Smooth muscle cell (in vitro differentiated cells): ENCODE results near the gene WFIKKN1. TPM values are rescaled to one million over a fixed set of nuclear protein-coding genes. Genes with fewer than 3 reads are reported as not detected.

Experiments used
- DNase-seq: peaks from one replicate; lab custom pipeline; 2025; ENCODE audit not compliant: unreplicated experiment; lab: John Stamatoyannopoulos, UW
- H2AFZ ChIP-seq: fragments of 200-600 bp; sonication (generic); 2 replicates; pipeline ENCODE4 v1.6.0; 2016; ENCODE audit warnings: antibody characterized with exemption, low read depth, mild to moderate bottlenecking
- H3F3A ChIP-seq: fragments of 200-600 bp; sonication (generic); 2 replicates; pipeline ENCODE4 v1.6.0; 2017; ENCODE audit warnings: antibody characterized with exemption, low read depth
- H3K27ac ChIP-seq: fragments of 200-600 bp; sonication (generic); 2 replicates; pipeline ENCODE4 v1.5.1; 2016; ENCODE audit warnings: low read depth, mild to moderate bottlenecking
- H3K27me3 ChIP-seq: fragments of 200-600 bp; sonication (generic); 2 replicates; pipeline ENCODE4 v1.6.1; 2016; ENCODE audit warnings: low read depth, mild to moderate bottlenecking
- H3K36me3 ChIP-seq: fragments of 200-600 bp; sonication (generic); 2 replicates; pipeline ENCODE4 v1.5.1; 2016; ENCODE audit warnings: low read depth
- H3K4me1 ChIP-seq: fragments of 200-600 bp; sonication (generic); 2 replicates; pipeline ENCODE4 v1.5.1; 2016; ENCODE audit warnings: low read depth
- H3K4me2 ChIP-seq: fragments of 200-600 bp; sonication (generic); 2 replicates; pipeline ENCODE4 v1.6.0; 2016; ENCODE audit warnings: mild to moderate bottlenecking
- H3K4me3 ChIP-seq: fragments of 200-600 bp; sonication (generic); 2 replicates; pipeline ENCODE4 v1.5.1; 2016; ENCODE audit warnings: mild to moderate bottlenecking
- H3K79me2 ChIP-seq: fragments of 200-600 bp; sonication (generic); 2 replicates; pipeline ENCODE4 v1.6.0; 2016; ENCODE audit warnings: low read depth, mild to moderate bottlenecking
- H3K9ac ChIP-seq: fragments of 200-600 bp; sonication (generic); 2 replicates; pipeline ENCODE4 v1.6.0; 2016; ENCODE audit warnings: low read depth
- H3K9me3 ChIP-seq: fragments of 200-600 bp; sonication (generic); replicated peaks from 2 replicates; pipeline ENCODE4 v1.5.1; 2016; ENCODE audit warnings: low read depth
- H4K20me1 ChIP-seq: fragments of 200-600 bp; sonication (generic); 2 replicates; pipeline ENCODE4 v1.6.0; 2016; ENCODE audit warnings: low read depth
- WGBS: methylation state at CpG from one replicate; pipeline ENCODE4 v1.1.7; 2016; ENCODE audit warnings: low lambda C conversion rate; 5-methylcytosine and 5-hydroxymethylcytosine counted together
- polyA plus RNA-seq: library from polyadenylated mRNA; unstranded; fragments of >200 nt; fragmentation: Nextera tagmentation; extraction: Ambion mirVana; gene quantifications from 2 replicates; pipeline ENCODE4 v1.2.1, GENCODE V29; 2016
- total RNA-seq: library from RNA; depleted of rRNA; stranded (reverse); fragments of >200 nt; gene quantifications from 2 replicates; pipeline ENCODE4 v1.2.3, GENCODE V29; 2014
- TF ChIP-seq, protein P1 (sequence below): fragments of 200-600 bp; sonication (generic); IDR thresholded peaks from 2 replicates; pipeline ENCODE4 v1.5.1; 2017; ENCODE audit warnings: borderline replicate concordance, mild to moderate bottlenecking, antibody characterized with exemption; ENCODE audit not compliant: insufficient read depth, poor library complexity, severe bottlenecking

The WFIKKN1 gene
- total and polyA plus RNA-seq, 2 experiments from 2014 or later, result 0.77 TPM; not detected in 1

- H3K4me2 ChIP-seq, result peak overlapping the region; percentile 83
- H3K4me1 ChIP-seq, result peaks cover 20% of the 10 kb centered on the region
- WGBS, result 95% methylated on average over 19 of the region's 21 CpGs
- H3K27ac ChIP-seq, result no peak overlapping the region
- no peaks in the 10 kb centered on the region for H3K36me3 ChIP-seq
- H4K20me1 ChIP-seq, result peaks cover 37% of the 10 kb centered on the region
- TF ChIP-seq, protein P1, sequence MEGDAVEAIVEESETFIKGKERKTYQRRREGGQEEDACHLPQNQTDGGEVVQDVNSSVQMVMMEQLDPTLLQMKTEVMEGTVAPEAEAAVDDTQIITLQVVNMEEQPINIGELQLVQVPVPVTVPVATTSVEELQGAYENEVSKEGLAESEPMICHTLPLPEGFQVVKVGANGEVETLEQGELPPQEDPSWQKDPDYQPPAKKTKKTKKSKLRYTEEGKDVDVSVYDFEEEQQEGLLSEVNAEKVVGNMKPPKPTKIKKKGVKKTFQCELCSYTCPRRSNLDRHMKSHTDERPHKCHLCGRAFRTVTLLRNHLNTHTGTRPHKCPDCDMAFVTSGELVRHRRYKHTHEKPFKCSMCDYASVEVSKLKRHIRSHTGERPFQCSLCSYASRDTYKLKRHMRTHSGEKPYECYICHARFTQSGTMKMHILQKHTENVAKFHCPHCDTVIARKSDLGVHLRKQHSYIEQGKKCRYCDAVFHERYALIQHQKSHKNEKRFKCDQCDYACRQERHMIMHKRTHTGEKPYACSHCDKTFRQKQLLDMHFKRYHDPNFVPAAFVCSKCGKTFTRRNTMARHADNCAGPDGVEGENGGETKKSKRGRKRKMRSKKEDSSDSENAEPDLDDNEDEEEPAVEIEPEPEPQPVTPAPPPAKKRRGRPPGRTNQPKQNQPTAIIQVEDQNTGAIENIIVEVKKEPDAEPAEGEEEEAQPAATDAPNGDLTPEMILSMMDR, result no peak
- H2AFZ ChIP-seq, result no peak overlapping the region
- no peak overlapping the region for H3K9ac ChIP-seq
- no peak overlapping the region for H3K4me3 ChIP-seq
- no peaks in the 10 kb centered on the region for H3K27me3 ChIP-seq
- H3K9me3 ChIP-seq, result no peaks in the 10 kb centered on the region
- no peak for DNase-seq
- peaks cover 4% of the 10 kb centered on the region for H3F3A ChIP-seq
- H3K79me2 ChIP-seq, result peaks cover 28% of the 10 kb centered on the region
Observed at GRCh38 chr16:678209-678857, 47.5 kb downstream of the WFIKKN1 start.

GRCh38 chr16:678858-679813, 48.4 kb downstream of the WFIKKN1 start:
- Histone ChIP-seq H3K27me3 (no peaks in the 10 kb centered on the region), H3K36me3 (no peaks in the 10 kb centered on the region), H3K4me3 (peak overlapping the region; percentile 93), H3K4me2 (peak overlapping the region; percentile 83), H2AFZ (no peak overlapping the region), H4K20me1 (peaks cover 40% of the 10 kb centered on the region), H3K9me3 (no peaks in the 10 kb centered on the region), H3K9ac (no peak overlapping the region), H3K4me1 (peaks cover 24% of the 10 kb centered on the region), H3K27ac (peak overlapping the region; percentile 54), H3K79me2 (peaks cover 32% of the 10 kb centered on the region), H3F3A (peaks cover under 1% of the 10 kb centered on the region)
- peak; percentile 89 for DNase-seq
- TF ChIP-seq, protein P1, result no peak
- 37% methylated on average over 39 of the region's 52 CpGs for WGBS

DNA sequence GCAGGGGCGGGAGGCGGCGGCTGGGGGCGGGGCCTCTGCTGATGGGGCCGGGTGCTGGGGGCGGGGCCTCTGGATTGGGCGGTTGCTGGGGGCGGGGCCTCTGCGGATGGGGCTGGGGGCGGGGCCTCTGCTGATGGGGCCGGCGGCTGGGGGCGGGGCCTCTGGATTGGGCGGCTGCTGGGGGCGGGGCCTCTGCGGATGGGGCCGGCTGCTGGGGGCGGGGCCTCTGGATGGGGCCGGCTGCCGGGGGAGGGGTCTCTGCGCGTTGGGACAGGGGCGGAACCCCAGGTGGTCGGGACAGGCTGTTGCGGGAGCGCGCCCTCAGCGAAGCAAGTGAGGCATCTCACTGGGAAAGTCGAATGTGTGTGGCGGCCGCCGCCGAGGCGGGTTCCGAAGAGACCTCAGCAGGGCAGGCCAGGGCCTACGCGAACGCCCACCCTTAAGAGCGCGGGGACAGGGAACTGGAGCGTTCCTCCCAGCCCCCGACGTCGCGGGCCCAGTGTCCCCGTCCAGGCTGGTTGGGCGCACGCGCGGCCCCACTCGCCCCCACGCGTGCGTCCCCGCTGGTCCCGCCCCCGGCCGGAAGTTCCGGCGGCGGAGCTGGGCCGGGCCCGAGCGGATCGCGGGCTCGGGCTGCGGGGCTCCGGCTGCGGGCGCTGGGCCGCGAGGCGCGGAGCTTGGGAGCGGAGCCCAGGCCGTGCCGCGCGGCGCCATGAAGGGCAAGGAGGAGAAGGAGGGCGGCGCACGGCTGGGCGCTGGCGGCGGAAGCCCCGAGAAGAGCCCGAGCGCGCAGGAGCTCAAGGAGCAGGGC, 49.2 kb downstream of the WFIKKN1 start, which contains the start of gene STUB1:
TSS of gene STUB1 (plus strand) at position 597 of the 811 bp plus-strand sequence. CDS start at position 713, 116 bp downstream.
- Histone ChIP-seq H3K79me2 (peaks cover 32% of the 10 kb centered on the region), H3F3A (no peaks in the 10 kb centered on the region), H3K36me3 (no peaks in the 10 kb centered on the region), H3K9me3 (no peaks in the 10 kb centered on the region), H3K27ac (peak within 1 kb of the TSS; percentile 74), H2AFZ (no peak within 1 kb of the TSS), H3K4me1 (peaks cover 22% of the 10 kb centered on the region), H3K4me3 (peak within 1 kb of the TSS; percentile 93), H3K4me2 (peak within 1 kb of the TSS; percentile 99), H4K20me1 (peaks cover 35% of the 10 kb centered on the region), H3K9ac (peak within 1 kb of the TSS; percentile 85), H3K27me3 (no peaks in the 10 kb centered on the region)
- DNase-seq, result peak; percentile 95
- WGBS, result 1% methylated on average over 45 of the region's 91 CpGs
- TF ChIP-seq, protein P1, result no peak
